NCI-H226 (cell line): Measurements from ENCODE around the gene SMAD2.
A peak's percentile ranks its signal among the peaks of the same experiment; 100 is the strongest.

Experiments
- DNase-seq: peaks from one replicate; pipeline ENCODE4 v3.0.0-alpha.2; 2015

Gene SMAD2

DNA sequence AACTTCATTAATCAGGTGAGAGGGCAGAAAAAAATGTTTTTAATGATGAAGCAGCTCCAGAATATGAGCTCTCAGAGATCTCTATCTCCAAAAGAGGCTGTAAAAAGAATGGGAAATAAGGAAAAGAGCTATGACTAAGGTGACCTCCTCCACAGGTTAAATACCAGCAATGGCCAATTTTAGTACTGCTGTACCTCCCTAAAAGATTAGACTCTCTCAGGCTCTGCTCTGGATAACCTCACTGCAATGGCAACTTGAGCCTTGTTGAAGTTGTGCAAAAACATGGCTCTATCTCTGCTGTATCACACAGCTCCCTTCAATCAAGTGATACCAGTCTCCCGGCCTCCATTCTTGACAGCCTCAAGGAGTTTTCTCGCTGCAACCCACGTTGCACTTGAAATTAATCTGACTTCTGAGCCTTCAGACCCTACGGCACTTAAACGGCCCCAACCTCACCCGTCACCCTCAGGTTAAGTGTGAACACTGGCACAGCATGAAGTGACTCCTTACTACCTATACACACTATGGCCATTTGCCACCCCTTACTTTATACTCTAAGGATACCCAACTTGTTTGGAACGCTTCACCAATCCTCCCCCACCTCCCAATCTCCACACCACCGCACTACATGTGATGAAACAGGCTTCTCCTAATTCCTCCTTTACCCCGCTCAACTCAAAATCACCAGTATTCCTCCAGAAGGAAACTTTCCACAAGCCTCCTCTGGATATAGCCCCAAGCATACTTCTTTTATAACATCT is 36.3 kb downstream of the SMAD2 start:
- DNase-seq, result peak; percentile 82

DNA sequence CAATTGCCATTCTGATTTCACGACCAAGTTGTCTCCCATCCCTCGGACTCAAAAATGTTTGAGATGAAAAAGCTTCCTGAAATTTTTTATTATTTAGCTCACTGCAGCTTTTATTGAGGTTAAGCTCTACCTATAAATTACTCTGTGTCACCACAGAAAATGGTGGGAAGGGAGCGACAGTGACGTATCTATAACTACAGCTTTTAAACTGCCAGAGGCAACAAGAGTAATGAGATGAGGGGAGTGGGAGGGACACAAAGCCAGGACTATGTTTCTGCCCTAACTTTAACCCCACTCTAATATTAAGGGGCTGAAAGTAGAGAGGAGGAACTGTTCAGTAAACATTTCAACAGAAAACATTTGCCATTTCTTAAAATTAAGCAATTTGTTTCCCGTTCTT is 37.4 kb downstream of the SMAD2 start:
- no peak for DNase-seq

DNA sequence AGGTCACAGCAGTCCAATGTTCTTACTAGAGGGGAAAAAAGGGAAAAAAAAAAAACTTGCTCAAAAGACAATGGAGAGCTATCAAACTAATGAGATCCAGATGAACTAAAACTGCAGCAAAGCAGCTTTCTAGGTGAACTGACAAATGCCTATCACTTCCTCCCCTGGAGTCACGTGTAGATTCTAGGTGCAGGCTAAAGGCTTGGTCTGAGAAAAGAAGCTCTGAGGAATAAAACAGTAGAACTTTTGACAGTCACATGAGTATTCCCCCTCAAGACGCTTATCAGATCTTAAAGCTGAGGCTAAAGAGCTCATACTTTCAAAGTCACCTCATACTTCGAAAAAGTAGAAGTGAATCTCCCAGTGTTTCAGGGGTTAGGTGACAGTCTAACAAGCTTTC is 42.3 kb downstream of the SMAD2 start:
- no peak for DNase-seq

DNA sequence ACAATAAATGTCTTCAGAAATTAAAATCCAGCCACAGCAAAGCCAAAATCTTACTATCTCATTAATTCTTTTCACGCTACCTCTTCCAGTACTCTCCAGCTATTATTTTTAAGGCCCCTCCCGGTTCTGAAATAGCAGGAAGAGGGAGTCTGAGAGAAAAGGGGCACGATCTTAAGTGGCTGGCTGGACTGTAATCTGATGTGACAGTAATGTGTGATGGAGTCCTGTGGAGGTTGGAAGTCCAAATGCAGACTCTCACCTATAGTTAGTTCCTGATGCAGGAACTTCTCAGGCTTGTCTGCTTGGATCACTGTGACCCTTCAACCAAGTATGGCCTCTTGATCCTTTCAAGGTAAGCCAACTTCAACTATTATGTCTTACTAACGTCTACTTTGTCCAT is 43.2 kb downstream of the SMAD2 start:
- no peak for DNase-seq

DNA sequence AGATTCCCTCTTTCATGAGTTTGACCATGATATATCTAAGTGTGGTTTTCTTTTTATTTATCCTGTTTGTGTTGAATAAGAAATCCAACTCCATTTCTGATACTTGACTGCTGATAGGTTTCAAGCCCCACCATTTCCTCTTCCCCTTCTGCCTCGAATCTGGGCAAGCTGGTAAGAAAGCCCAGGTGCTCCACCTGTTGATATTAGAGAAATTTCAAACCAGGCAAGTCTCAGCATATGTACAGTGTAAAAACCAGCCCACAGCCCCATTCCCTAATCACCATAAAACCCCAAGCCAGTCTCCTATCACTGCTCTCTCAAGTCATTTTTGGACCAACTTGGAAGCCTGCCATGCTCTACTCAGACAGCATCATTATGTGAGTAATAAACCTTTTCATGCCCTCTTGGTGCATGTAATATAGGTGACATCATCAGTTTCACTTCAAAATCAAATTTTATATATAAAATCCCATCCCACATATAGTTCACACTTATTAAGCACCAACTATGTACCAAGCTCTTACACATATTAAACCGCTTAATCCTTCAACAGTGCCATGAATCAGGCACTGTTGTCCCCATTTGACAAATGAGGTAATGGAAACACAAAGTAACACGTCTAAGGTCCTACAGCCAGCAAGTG is 46.6 kb downstream of the SMAD2 start:
- DNase-seq, result peak; percentile 77

DNA sequence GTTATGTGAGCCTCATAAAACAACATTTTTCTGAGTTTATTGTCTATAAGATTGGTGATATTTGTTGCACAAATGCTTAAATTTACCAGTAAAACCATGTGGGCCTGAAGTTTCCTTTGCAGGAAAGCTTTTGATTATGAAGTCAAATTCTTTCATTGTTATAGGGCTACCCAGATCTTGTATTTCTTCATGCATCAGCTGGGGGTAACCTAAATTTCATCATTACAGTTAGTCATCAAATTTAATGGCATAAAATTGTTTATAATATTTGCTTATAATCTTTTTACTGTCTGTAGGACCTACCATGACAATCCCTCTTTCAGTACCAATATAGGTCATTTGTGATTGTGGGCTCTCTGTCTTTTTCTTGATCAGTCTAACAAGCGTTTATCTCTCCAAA is 47.8 kb downstream of the SMAD2 start:
- no peak for DNase-seq

DNA sequence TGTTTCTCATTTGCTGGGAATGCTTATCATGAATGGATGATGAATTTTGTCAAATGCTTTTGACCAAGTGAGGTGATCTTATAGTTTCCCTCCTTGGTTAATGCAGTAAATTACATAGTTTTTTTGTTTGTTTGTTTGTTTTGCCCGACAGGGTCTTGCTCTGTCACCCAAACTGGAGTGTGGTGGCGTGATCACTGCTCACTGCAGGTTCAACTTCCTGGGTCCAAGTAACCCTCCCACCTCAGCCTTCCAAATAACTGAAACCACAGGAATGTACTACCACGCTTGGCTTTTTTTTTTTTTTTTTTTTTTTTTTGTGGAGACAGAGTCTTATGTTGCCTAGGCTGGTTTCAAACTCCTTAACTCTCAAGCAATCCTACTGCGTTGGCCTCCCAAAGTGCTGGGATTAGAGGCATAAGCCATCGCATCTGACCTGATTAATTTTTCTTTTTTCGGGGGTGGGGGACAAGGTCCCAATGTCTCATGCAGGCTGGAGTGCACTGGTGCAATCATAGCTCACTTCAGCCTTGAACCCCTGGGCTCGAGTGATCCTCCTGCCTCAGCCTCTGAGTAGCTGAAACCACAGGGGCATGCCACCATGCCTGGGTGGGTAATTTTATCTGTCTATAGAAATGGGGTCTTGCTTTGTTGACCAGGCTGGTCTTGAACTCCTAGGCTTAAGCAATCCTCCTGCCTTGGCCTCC is 48.6 kb downstream of the SMAD2 start:
- DNase-seq, result peak; percentile 63

DNA sequence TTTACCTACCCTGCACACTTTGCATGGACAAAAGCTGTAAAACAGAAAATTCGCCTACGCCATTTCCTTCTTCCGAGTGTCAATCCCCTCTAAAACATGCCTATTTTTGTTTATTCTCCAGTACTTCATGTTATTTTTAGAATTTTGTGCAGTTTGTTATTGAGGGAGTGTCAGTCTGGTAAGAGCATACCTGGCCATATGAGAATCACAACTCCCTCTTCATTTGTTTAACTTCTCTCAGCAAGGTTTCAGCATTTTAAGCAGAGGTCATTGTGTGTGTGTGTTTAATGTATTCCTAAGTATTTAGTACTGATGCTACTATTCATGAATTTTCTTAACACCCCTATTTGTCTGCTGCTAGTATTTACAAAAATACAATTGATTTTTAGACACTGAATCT is 49.4 kb downstream of the SMAD2 start:
- no peak for DNase-seq

DNA sequence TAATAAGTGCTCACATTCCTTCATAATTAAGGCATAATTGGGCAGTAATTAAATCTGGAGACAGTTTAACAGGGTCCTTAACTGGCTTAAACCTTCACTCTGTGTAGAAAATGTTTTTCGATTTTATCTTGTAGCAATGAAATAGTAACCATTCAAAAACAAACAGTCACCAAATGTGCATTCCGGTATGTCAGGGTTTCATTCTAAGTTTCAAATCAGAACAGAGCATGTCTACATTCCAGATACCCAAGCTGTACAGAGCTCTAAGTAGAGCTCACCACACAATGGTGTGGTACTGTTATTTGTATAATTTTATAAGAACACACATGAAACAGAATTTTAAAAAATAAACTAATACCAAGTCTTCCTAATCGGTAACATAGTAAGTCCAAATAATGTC is 52.6 kb downstream of the SMAD2 start:
- DNase-seq, result no peak

DNA sequence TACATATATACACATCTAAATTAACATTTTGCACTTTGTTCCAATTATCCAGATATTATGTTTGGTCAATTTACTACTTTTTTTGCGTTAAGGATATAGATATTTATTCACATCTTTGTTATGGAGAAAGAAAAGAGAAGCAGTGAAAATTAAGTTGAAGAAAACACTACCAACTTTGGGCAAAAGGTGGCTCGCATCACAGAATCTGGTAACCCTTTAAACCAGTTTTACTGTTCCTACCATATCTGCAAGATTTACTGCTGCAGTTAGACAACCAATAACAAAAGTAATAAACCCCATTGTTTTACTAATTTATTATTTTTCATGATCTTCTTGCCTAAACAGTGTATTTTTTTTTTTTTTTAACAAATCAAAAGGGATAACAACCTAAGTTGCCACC is 53.6 kb downstream of the SMAD2 start:
- no peak for DNase-seq

DNA sequence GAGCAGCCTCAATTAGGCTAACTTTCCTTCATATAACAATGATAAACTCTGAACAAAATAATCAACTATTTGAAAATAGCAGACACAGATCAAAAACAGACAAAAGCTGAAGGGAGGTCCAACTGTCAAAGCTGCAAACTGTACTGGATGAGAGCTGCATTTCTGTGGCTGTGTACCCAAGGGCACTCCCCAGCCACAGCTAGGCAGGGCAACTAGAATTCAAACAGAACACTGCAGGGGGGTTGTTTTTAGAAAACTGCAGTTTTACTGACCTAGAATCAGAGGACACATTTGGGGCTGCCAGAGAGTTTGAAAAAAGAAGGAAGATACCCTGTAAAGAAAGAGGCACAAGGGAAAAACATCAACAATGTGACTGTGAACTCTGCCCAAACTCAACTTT is 56.8 kb downstream of the SMAD2 start:
- no peak for DNase-seq

DNA sequence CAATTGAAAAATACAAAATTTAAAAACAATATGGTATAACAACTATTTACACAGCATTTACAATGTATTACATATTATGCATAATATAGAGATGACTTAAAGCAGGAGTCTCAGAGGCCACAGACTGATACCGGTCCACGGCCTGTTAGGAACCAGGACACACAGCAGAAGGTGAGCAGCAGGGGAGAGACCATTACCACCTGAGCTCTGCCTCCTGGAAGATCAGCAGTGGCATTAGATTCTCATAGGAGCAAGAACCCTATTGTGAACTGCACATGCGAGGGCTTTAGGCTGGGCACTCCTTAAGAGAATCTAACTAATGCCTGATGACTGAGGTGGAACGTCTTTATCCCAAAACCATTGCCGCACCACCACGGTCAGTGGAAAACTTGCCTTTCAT is 58.0 kb downstream of the SMAD2 start:
- DNase-seq, result no peak

DNA sequence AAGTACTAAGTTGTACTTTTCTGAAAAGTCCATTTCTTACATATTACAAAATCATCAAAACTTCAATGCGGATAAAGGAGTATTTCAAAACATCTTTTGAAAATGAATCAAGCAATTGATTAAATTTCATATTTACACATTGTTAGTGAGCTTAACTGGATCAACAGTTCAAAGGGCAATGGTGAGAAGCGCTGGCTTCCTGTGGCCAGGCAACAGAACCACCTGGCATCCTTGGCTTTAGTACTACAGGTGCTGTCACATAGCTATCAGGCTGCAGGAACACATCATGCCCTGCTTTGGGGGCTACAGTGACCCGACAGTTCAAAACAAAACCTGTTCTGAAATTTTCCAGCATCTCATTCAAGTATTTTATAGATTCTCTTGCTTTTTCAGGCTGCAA is 59.2 kb downstream of the SMAD2 start:
- DNase-seq, result no peak

DNA sequence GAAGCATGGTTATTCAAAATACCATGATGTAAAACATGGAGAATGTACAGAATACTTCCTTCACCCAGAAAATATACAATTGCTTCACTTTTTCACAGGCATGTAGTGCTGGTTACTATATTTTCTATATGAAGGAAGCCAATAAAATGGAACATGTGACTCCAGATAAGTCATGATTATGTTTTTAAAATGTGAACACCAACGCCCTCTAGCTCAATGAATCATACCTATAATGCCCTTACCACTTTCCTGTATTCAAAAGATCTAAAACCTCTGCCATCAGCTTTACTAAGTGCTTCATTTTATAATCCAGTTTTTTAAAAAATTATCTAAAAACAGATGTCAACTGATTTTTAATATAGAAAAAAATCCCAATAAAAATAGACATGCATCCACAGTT is 59.9 kb downstream of the SMAD2 start:
- no peak for DNase-seq

DNA sequence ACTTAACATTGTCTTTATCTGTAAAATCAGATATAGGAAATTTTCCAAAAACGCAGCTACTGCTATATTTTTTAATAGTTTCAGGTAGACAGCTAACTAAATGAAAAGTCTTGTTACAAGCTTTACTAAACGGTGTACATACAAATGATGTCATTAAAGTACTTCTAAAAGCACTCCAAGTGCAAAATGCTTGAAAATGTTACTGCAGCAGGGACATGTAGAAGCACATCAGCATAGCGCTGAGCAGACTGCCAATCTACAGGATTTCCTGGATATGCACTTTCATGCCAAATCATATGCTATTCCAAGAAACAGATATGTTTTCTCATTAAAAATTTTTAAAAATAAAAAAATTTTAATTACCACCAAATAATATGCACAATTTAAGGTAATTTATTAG is 61.7 kb downstream of the SMAD2 start:
- DNase-seq, result no peak

DNA sequence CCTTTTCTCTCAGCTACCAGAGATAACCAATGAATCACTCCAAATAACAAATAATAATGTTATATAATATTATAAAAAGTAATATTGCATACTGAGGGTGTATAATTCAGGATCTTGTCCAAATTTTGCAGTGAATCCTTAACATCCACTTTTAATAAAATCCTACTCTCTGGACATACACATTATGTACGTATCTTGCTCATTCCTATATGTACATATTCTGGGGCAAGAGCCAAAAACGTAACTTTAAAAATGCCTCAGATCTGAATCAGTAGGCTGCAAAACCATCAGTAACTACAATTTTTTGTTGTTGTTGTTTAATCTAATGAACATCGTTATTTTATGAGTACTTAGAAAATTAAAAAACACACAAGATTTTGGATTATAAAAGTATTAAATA is 65.3 kb downstream of the SMAD2 start:
- DNase-seq, result no peak

DNA sequence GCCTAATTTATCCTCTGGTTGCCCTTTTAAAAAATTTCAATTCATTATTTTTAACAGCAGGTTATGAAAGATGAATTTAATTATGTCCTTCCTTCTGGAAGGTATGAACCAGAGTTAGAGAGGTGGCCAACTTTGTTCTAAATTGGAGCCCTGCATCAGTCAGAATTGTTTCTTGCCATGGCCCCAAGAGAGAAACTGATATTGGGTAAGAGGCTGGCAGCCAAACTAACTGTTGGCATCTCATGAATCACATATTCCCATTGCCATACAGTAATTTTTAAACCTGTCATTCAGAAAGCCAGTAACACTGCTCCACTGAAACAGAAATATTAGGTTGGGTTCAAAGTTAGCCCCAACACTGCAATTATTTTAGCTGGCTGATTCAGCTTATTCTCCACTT is 67.4 kb downstream of the SMAD2 start:
- DNase-seq, result no peak

DNA sequence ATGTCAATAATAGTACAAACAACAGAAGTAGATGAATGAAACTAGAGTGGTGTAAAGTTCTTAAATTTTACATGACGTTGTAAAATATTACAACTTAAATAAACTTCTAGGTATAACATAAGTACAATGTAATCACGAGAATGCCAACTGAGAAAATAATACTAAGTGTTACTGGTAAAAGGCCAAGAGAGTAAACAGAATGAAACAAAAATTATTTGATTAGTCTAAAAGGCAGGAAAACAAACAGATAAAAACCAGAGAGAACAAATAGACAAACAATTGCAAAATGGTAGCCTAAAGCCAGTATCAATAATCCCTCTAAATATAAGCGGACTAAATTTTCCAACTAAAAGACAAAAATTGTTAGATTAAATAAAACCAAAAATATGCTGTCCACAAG is 71.9 kb downstream of the SMAD2 start:
- DNase-seq, result no peak

DNA sequence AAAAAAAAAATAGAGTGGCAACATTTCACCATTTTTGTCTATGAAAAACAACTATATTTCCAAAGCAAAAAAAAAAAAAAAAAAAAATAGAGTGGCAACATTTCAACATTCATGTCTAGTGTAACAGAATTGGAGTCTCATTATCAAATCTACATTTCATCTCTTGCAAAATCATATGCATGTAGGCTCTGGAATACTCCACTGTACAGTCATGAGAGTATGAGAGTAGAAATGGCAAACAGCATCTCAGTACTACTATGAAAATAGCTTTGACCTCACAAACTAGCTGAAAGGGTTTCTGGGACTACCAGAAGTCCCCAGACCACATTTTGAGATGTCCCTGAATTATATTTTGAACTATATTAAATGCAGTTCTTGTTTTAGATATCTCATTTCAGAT is 82.8 kb downstream of the SMAD2 start:
- no peak for DNase-seq

DNA sequence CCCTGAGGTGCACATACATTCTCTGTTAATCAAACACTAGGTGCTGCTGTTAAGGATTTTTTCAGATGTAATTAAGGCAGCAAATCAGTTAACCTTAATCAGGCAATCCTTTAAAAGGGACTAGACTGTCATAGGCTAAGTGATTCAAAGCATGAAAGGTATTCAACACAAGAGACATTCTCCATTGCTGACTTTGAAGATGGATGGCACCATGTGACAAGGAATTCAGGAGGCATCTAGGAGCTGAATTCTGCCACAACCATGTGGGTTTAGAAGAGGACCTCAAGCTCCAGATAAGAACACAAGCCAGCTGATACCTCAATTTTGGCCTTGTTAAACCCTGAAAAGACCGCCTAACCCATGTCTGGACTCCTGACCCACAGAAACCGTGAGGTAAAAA is 84.0 kb downstream of the SMAD2 start:
- no peak for DNase-seq

DNA sequence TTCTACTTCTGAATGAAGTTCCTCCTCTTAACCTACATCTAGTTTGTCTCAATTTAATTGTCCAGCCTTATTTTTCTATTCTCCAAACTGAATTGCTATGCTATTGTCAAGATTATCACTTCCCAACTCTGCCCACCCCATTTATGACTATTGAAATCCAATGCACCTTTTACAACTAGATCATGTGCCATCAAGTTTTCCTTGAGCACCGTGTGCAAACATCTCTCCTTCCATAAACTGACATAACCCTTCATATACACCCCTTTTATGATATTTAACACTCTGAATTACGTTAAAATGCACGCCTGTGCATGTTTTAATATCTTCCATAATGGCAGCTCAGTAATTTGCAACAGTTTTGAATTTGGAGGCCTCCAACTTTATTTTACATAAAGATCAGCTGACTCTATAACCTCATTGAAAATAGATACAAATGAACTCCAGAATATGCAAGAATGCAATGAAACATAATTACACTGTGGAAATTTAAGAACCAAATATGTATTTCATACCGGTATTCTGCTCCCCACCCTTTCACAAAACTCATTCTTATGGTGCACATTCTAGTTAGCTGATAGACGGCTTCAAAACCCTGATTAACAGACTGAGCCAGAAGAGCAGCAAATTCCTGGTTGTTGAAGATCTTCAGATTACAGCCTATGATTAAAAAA is 85.5 kb downstream of the SMAD2 start:
- DNase-seq, result no peak

DNA sequence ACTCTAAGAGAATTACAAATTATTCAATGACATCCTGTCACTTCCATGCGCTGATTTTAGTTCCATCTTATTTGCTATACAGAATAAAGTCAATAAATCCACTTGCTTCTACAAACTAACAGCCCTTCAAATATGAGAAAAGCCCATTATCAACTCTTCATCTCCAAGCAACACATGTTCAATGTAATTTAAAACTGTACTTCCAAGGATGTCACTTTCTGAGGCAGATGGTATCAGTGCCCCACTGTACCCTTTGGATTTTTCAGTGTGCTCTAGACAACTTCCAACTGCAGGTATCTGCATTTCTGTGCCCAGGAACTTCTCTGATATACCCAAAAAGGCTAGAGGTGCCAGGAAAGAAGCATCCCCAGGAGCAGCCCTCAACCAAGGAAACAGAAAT is 87.6 kb downstream of the SMAD2 start:
- DNase-seq, result no peak

DNA sequence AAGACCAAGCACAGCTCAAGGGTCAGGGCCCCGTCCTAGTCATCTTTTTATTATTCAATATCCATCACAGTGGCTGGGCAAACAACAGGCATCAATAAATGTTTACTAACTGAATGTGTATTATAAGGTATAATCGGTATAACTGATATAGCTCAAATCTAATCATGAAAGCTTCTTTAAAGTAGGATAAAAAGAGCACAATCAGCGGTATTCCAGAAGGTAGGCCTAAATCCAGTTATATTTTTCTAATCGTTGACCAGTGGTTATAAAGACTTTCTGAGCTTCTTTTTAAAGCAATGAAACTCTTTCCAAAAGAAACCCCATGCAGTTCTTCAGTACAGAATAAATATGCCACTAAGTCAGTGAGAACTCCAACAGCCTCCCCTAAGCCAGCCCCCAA is 92.1 kb downstream of the SMAD2 start:
- no peak for DNase-seq

DNA sequence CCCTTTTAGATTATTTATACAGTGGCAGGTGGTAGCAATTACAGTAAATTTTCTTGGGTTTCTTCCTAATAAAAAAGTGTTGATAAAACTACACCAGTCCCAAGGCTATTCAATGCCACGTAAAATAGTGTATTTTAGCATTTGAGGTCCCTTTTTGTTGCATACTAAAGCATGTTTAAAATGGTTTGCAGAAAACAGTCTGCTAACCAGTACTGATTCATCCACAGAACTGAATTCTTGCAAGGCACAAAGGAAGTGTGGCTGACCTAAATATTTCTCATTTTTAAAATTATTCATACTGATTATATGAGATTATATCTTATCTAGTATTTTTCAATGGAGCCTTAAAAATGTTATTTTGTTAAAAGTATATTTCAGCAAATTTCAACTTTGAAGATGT is 98.1 kb downstream of the SMAD2 start:
- no peak for DNase-seq
